PFSK-1 (cell line): ENCODE results near the gene TRPC4.

Experiments used
- FOXP2 ChIP-seq: optimal IDR thresholded peaks from 2 replicates; pipeline ENCODE3; 2011; ENCODE audit warnings: borderline replicate concordance, control low read depth, inconsistent platforms; ENCODE audit not compliant: insufficient read depth; ENCODE audit errors: extremely low read length, extremely low read depth
- POLR2AphosphoS5 ChIP-seq: IDR thresholded peaks from 2 replicates; pipeline ENCODE4 v1.6.1; 2012; ENCODE audit warnings: low read depth, mild to moderate bottlenecking, control low read depth, low read length, moderate library complexity
- SIN3A ChIP-seq: IDR thresholded peaks from 2 replicates; pipeline ENCODE4 v1.6.1; 2012; ENCODE audit warnings: mild to moderate bottlenecking, low read length, moderate library complexity, borderline replicate concordance; ENCODE audit not compliant: insufficient read depth
- TAF1 ChIP-seq: IDR thresholded peaks from 2 replicates; pipeline ENCODE4 v1.6.1; 2012; ENCODE audit warnings: low read length, control low read depth, borderline replicate concordance; ENCODE audit not compliant: insufficient read depth
- TF ChIP-seq, protein P1 (sequence below), 2 experiments: IDR thresholded peaks; 2 replicates each; pipeline versions ENCODE4 v1.6.1 to v1.8.0; 2011 to 2012; ENCODE audit warnings: low read depth in 2 of 2, low read length in 2 of 2, control low read depth in 1 of 2, inconsistent platforms in 1 of 2, mild to moderate bottlenecking in 1 of 2, moderate library complexity in 1 of 2; ENCODE audit not compliant: insufficient read depth in 1 of 2

The TRPC4 gene

DNA sequence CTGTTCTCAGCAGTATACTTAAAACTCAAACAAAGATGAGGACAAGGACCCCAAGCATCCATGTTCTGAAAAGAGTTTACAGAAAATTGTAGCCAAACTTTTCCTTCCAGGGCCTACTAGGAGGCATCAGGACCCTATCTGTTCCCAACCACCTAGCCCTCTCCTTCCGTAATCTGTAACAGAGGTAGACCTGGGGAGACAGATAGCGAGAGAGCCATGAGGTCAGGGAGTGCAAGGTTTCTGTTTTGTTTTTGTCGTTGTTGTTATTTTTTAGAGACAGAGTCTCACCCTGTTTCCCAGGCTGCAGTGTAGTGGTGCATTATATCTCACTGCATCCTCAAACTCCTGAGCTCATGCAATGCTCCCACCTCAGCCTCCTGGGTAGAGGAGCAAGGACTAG, 187.1 kb downstream of the TRPC4 start:
- TF ChIP-seq POLR2AphosphoS5 (no peak), SIN3A (no peak), TAF1 (no peak), FOXP2 (no peak)
- TF ChIP-seq, protein P1, sequence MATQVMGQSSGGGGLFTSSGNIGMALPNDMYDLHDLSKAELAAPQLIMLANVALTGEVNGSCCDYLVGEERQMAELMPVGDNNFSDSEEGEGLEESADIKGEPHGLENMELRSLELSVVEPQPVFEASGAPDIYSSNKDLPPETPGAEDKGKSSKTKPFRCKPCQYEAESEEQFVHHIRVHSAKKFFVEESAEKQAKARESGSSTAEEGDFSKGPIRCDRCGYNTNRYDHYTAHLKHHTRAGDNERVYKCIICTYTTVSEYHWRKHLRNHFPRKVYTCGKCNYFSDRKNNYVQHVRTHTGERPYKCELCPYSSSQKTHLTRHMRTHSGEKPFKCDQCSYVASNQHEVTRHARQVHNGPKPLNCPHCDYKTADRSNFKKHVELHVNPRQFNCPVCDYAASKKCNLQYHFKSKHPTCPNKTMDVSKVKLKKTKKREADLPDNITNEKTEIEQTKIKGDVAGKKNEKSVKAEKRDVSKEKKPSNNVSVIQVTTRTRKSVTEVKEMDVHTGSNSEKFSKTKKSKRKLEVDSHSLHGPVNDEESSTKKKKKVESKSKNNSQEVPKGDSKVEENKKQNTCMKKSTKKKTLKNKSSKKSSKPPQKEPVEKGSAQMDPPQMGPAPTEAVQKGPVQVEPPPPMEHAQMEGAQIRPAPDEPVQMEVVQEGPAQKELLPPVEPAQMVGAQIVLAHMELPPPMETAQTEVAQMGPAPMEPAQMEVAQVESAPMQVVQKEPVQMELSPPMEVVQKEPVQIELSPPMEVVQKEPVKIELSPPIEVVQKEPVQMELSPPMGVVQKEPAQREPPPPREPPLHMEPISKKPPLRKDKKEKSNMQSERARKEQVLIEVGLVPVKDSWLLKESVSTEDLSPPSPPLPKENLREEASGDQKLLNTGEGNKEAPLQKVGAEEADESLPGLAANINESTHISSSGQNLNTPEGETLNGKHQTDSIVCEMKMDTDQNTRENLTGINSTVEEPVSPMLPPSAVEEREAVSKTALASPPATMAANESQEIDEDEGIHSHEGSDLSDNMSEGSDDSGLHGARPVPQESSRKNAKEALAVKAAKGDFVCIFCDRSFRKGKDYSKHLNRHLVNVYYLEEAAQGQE (IDR thresholded peaks at IDR 0.05; ENCODE audit: insufficient read depth in 1 of 2, low read depth in 2 of 2, low read length in 2 of 2): no peak

DNA sequence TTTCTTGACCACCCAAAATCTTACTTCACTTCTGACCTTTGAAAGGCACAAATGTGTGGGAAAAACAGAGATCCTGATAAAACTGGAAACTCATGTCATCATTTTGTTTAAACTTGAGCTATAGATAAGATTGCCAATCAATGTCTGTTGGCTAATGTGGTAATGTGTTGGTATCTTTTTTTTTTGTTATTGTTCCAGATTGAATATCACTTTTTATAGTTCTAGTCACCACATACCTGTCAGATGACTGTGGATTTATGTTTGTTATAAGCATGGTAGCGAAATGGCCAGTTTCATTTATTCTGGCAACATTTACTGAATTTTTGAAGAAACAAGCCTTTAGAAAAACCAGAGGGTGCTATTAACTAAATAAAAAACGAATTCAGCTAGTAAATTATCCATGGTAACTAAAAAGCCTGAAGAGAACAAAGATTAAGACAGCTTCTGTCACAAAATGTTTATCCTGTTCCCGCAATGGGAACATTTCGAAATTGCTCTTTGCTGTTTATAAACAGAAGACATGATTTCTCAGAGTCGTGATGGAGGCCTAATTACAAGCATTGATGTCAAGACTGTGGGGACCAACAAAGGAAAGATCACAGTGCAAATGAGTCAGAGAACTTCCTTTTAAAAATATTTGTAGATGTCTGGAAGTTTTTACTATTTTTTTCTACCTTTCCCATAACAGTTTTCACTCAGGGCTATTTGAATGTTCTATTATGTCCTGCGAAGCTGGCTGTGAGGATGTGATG, 188.1 kb downstream of the TRPC4 start:
- TF ChIP-seq, protein P1 (IDR thresholded peaks at IDR 0.05; ENCODE audit: insufficient read depth in 1 of 2, low read depth in 2 of 2, low read length in 2 of 2): no peak
- TF ChIP-seq TAF1 (no peak), SIN3A (no peak), FOXP2 (no peak), POLR2AphosphoS5 (no peak)

DNA sequence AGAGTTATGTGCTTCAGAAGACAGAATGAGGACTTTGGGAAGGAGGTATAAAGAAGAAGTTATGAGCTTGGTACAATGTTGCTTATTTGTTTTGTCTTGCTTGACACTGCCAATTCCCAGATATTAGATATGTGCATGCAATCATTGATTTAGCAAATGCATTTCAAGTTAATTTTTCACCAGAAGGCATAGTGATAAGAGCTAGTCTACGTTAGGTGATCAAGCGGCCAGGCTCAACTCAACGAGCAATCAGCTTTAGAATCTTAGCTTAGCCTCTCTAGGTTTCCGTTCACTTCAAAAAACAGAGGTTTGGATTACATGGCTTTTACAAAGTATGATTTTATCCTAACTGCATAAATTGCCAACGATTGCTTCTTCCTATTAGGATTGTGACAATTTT, 189.4 kb downstream of the TRPC4 start:
- no peak for TF ChIP-seq TAF1
- TF ChIP-seq SIN3A: no peak
- no peak for TF ChIP-seq FOXP2
- TF ChIP-seq, protein P1 (IDR thresholded peaks at IDR 0.05; ENCODE audit: insufficient read depth in 1 of 2, low read depth in 2 of 2, low read length in 2 of 2): no peak
- no peak for TF ChIP-seq POLR2AphosphoS5

DNA sequence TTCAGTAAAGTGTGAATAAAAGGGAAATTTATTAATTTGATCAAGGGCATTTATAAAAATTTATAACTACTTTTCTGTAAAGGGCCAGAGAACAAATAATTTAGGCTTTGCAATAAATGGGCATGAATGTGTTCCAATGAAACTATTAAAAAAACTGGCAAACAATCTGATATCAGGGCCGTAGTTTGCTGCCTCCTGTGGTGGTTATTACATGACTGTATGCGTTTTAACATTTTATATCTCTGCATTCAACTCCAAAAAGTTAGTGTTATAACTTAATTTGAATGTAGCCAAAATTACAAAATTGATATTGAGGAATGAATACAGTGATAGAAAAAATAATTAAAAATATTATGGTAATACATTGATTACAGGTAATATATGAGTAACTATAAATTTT, 190.5 kb downstream of the TRPC4 start:
- TF ChIP-seq SIN3A (no peak), POLR2AphosphoS5 (no peak)
- TF ChIP-seq, protein P1 (IDR thresholded peaks at IDR 0.05; ENCODE audit: insufficient read depth in 1 of 2, low read depth in 2 of 2, low read length in 2 of 2): no peak
